ENCODE data around the gene MS4A4A.

GRCh38 chr11:60282286-60282685 lies 1.8 kb downstream of the MS4A4A start:
- no peak for TF ChIP-seq CTCF (conservative IDR thresholded peaks at IDR 0.05; ENCODE audit: low read depth, low read length)
- no peak for TF ChIP-seq POLR2A (IDR thresholded peaks at IDR 0.05; ENCODE audit: low read depth, low read length)
- TF ChIP-seq RAD21 (IDR thresholded peaks at IDR 0.05; ENCODE audit: low read length), result no peak
- TF ChIP-seq USF2 (IDR thresholded peaks at IDR 0.05; ENCODE audit: low read depth, low read length), result no peak
- TF ChIP-seq FOS (IDR thresholded peaks at IDR 0.05; ENCODE audit: low read depth, low read length), result no peak
- TF ChIP-seq MAFK (IDR thresholded peaks at IDR 0.05; ENCODE audit: low read depth, low read length), result no peak
- TF ChIP-seq CEBPB (IDR thresholded peaks at IDR 0.05; ENCODE audit: low read depth, low read length), result no peak

All from IMR-90 (cell line).